B cell (primary cell): Measurements from ENCODE around the gene DOHH.

ENCODE experiments used
- CTCF ChIP-seq: fragments of 200-600 bp; IDR thresholded peaks from one replicate; pipeline ENCODE4 v1.8.0; 2022; ENCODE audit warnings: antibody characterized with exemption, mild to moderate bottlenecking
- EZH2 ChIP-seq: IDR thresholded peaks from 2 replicates; pipeline ENCODE4 v1.6.1; 2012; ENCODE audit warnings: borderline replicate concordance, low read depth, mild to moderate bottlenecking, moderate library complexity, low read length; ENCODE audit not compliant: insufficient read depth, poor library complexity, severe bottlenecking

GRCh38 chr19:3462991-3463713 is 37.3 kb downstream of the DOHH start:
- TF ChIP-seq CTCF (no peak), EZH2 (no peak)
